ENCODE results near the gene SLC35E3. TPM values are rescaled to one million over a fixed set of nuclear protein-coding genes. Genes with fewer than 3 reads are reported as not detected.
"Not testable (repeated sequence)": the region's sequence is repeated elsewhere in the genome, so short reads cannot be mapped to it uniquely, and the experiment has no call there.

The SLC35E3 gene
- total RNA-seq, 1 donor from 2014 or later, result 8.2 TPM

GRCh38 chr12:68792952-68793351, 47.0 kb downstream of the SLC35E3 start:
- peak in 1 of 2 donors; percentile 23 for DNase-seq (ENCODE audit: low spot score in 2 of 2)
- no peak for FAIRE-seq

GRCh38 chr12:68793436-68793835, 47.5 kb downstream of the SLC35E3 start:
- FAIRE-seq (no peak), DNase-seq (ENCODE audit: low spot score in 2 of 2) (no peak)

- DNase-seq (ENCODE audit: low spot score in 2 of 2), result no peak
- FAIRE-seq, result no peak
These were observed 48.1 kb downstream of the SLC35E3 start for GRCh38 chr12:68793975-68794652.

GRCh38 chr12:68794653-68795251, 48.8 kb downstream of the SLC35E3 start:
- DNase-seq (ENCODE audit: low spot score in 2 of 2), result no peak
- FAIRE-seq, result no peak

- DNase-seq (ENCODE audit: low spot score in 2 of 2), result no peak
- no peak for FAIRE-seq
These were observed 50.4 kb downstream of the SLC35E3 start for GRCh38 chr12:68796399-68796798.

- FAIRE-seq (no peak), DNase-seq (ENCODE audit: low spot score in 2 of 2) (no peak)
These were observed 52.9 kb downstream of the SLC35E3 start for GRCh38 chr12:68798882-68799234.

- DNase-seq (ENCODE audit: low spot score in 2 of 2) (no peak), FAIRE-seq (no peak)
These were observed 54.3 kb downstream of the SLC35E3 start for GRCh38 chr12:68800294-68800693.

GRCh38 chr12:68801124-68801523, 55.1 kb downstream of the SLC35E3 start:
- DNase-seq (ENCODE audit: low spot score in 2 of 2); FAIRE-seq: not testable (repeated sequence)

- FAIRE-seq; DNase-seq (ENCODE audit: low spot score in 2 of 2): not testable (repeated sequence)
These were observed 56.4 kb downstream of the SLC35E3 start for GRCh38 chr12:68802372-68802745.

- DNase-seq (ENCODE audit: low spot score in 2 of 2); FAIRE-seq: not testable (repeated sequence)
These were observed 57.1 kb downstream of the SLC35E3 start for GRCh38 chr12:68802911-68803651.

- DNase-seq (ENCODE audit: low spot score in 2 of 2) (no peak), FAIRE-seq (no peak)
These were observed 58.1 kb downstream of the SLC35E3 start for GRCh38 chr12:68803948-68804656.

- FAIRE-seq (no peak), DNase-seq (ENCODE audit: low spot score in 2 of 2) (no peak)
These were observed 58.9 kb downstream of the SLC35E3 start for GRCh38 chr12:68804657-68805591.

GRCh38 chr12:68805592-68806120, 59.7 kb downstream of the SLC35E3 start:
- no peak for FAIRE-seq
- DNase-seq (ENCODE audit: low spot score in 2 of 2), result no peak

GRCh38 chr12:68806488-68807237, 60.7 kb downstream of the SLC35E3 start:
- no peak for DNase-seq (ENCODE audit: low spot score in 2 of 2)
- FAIRE-seq, result no peak

GRCh38 chr12:68807274-68807575, 61.2 kb downstream of the SLC35E3 start:
- not testable (repeated sequence) for DNase-seq (ENCODE audit: low spot score in 2 of 2); FAIRE-seq

- peak; percentile 93 to 95 for DNase-seq (ENCODE audit: low spot score in 2 of 2)
- FAIRE-seq, result no peak
These were observed 61.8 kb downstream of the SLC35E3 start, which contains the start of gene MDM2 for GRCh38 chr12:68807576-68808387. Gene MDM2, plus strand, starts transcription at chr12:68808177. Its CDS starts 301 bp downstream, at chr12:68808478.

GRCh38 chr12:68808388-68809189, 62.6 kb downstream of the SLC35E3 start:
- FAIRE-seq (no peak), DNase-seq (ENCODE audit: low spot score in 2 of 2) (peak; percentile 57 to 61)
